Measurements from ENCODE around the gene CAMTA1.

GRCh38 chr1:6969762-6970161 is 184.5 kb downstream of the CAMTA1 start:
- TF ChIP-seq CTCF (conservative IDR thresholded peaks at IDR 0.05; ENCODE audit: low read depth, low read length) (no peak), EZH2 (IDR thresholded peaks at IDR 0.05; ENCODE audit: borderline replicate concordance, low read depth, low read length, poor library complexity, severe bottlenecking) (no peak)

Data from A673 (cell line).